Gastrocnemius medialis (tissue), 4 donors: ENCODE measurements around the gene AMACR. TPM values are rescaled to one million over a fixed set of nuclear protein-coding genes. Genes with fewer than 3 reads are reported as not detected.

Experiments
- ATAC-seq, 2 donors: fragments of 150-250 bp; one replicate each; pipeline ENCODE4 v1.9.1; 2016
- DNase-seq, 2 donors: peaks; one replicate each; pipeline ENCODE4 v3.0.0-alpha.2; 2019
- H3K27ac ChIP-seq, 4 donors: fragments of 200-600 bp; sonication (generic); 1 replicate in 1 of 4; 2 replicates in 3 of 4; pipeline ENCODE4 v1.5.1; 2016 to 2018; ENCODE audit warnings: mild to moderate bottlenecking in 2 of 4, moderate library complexity in 1 of 4
- H3K27me3 ChIP-seq, 3 donors: fragments of 200-600 bp; sonication (generic) in 2 of 3; 1 replicate in 1 of 3; 2 replicates in 2 of 3; pipeline versions ENCODE4 v1.5.1 to v1.6.0; 2016 to 2019; ENCODE audit warnings: mild to moderate bottlenecking in 1 of 3, moderate library complexity in 1 of 3
- H3K36me3 ChIP-seq, 2 donors: fragments of 200-600 bp; sonication (generic) in 1 of 2; one replicate each; pipeline ENCODE4 v1.5.1; 2017 to 2018
- H3K4me1 ChIP-seq, 2 donors: fragments of 200-600 bp; sonication (generic) in 1 of 2; one replicate each; pipeline ENCODE4 v1.5.1; 2016 to 2017; ENCODE audit warnings: mild to moderate bottlenecking in 2 of 2
- H3K4me3 ChIP-seq, 4 donors: fragments of 200-600 bp; sonication (generic) in 3 of 4; 1 replicate in 1 of 4; 2 replicates in 3 of 4; pipeline ENCODE4 v1.5.1; 2016 to 2019; ENCODE audit warnings: mild to moderate bottlenecking in 2 of 4
- H3K9me3 ChIP-seq, 3 donors: fragments of 200-600 bp; sonication (generic) in 2 of 3; 1 replicate in 1 of 3; 2 replicates in 2 of 3; pipeline ENCODE4 v1.5.1; 2016 to 2019
- POLR2A ChIP-seq, 2 donors: fragments of 450-650 bp; IDR thresholded peaks; one replicate each; pipeline ENCODE4 v1.6.1; 2017; ENCODE audit warnings: antibody characterized with exemption in 2 of 2, mild to moderate bottlenecking in 2 of 2, moderate library complexity in 2 of 2
- in situ Hi-C, 4 donors: fragments of 200-750 bp; cut with MboI; loops; one replicate each; pipeline versions ENCODE4 v1.15.0 to v1.8.0; 2017; ENCODE audit warnings: low sequenced_read_pairs in 4 of 4
- intact Hi-C: fragments of 100-400 bp; cut with DNase I; formaldehyde crosslinking; loops from one replicate; pipeline ENCODE4 v1.15.1; 2023; ENCODE audit warnings: low total_unique reads
- total RNA-seq, 4 donors: library from RNA; depleted of rRNA; stranded (reverse); fragments of >200 nt; gene quantifications; one replicate each; pipeline versions ENCODE4 v1.1.0 to v1.2.3, GENCODE V29; 2016
- TF ChIP-seq, protein P1 (sequence below), 5 experiments: fragments of 450-650 bp in 3 of 5; fragments of 200-600 bp in 2 of 5; sonication (generic) in 2 of 5; IDR thresholded peaks in 4 of 5; conservative IDR thresholded peaks in 1 of 5; 1 replicate in 4 of 5; 2 replicates in 1 of 5; pipeline ENCODE4 v1.5.1; 2016 to 2019; ENCODE audit warnings: antibody characterized with exemption in 5 of 5, mild to moderate bottlenecking in 3 of 5, moderate library complexity in 3 of 5

AMACR gene
- total RNA-seq, 4 donors from 2014 or later = 2.5 to 15.3 (median 3.1) TPM

DNA sequence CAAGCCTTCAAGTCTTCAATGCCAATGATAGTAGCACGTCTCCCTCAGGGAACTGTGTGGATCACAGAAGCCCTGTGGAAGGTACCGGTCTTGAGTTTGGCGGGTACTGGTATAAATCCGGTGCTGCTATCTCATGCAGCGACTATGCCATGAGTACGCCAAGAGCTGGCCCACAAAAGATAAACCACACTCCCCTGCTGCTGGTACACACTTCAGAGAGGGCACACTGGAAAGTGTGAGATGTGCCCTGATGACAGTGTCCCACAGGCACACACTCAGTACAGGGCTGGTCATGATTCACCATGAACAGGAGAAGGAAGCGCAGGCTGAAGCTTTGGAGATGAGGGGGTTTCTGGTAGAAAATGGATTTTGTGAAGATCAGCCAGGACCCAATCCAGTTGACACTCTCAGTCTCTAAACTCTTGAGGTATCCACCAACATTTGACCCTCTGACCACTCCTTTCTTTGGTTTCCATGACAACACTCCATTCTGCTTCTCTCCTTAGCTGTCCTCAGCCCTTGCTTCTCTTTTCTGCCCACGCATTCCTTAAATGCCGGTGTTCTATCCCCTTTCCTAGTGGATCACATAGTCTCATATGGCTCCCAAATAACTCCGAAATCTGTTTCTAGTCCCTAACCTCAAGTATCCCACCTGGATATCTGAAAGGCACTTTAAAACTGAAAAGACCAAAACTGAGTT is 5.1 kb downstream of the AMACR start:
- no peak for TF ChIP-seq POLR2A (IDR thresholded peaks at IDR 0.05)
- TF ChIP-seq, protein P1, sequence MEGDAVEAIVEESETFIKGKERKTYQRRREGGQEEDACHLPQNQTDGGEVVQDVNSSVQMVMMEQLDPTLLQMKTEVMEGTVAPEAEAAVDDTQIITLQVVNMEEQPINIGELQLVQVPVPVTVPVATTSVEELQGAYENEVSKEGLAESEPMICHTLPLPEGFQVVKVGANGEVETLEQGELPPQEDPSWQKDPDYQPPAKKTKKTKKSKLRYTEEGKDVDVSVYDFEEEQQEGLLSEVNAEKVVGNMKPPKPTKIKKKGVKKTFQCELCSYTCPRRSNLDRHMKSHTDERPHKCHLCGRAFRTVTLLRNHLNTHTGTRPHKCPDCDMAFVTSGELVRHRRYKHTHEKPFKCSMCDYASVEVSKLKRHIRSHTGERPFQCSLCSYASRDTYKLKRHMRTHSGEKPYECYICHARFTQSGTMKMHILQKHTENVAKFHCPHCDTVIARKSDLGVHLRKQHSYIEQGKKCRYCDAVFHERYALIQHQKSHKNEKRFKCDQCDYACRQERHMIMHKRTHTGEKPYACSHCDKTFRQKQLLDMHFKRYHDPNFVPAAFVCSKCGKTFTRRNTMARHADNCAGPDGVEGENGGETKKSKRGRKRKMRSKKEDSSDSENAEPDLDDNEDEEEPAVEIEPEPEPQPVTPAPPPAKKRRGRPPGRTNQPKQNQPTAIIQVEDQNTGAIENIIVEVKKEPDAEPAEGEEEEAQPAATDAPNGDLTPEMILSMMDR (IDR thresholded peaks at IDR 0.05 in 4 of 5, conservative IDR thresholded peaks at IDR 0.05 in 1 of 5) = no peak
- DNase-seq (no peak), ATAC-seq (no peak)
- intact Hi-C loops (no loop called here), in situ Hi-C loops (loop anchor here in 3 of 4 donors (25.0 kb wide), 2 partner anchors 460 to 910 kb away; partner anchors contain the start of genes BRIX1 (in 2 of the 3) and RAD1 (in 2 of the 3))
- peaks cover 0 to 9% of the 10 kb centered on the region in 2 donors for H3K4me1 ChIP-seq
- no peaks in the 10 kb centered on the region for H3K27me3 ChIP-seq
- no peaks in the 10 kb centered on the region for H3K9me3 ChIP-seq
- H3K36me3 ChIP-seq = peaks cover 0 to 23% of the 10 kb centered on the region in 2 donors
- no peak overlapping the region for H3K4me3 ChIP-seq
- no peak overlapping the region for H3K27ac ChIP-seq

DNA sequence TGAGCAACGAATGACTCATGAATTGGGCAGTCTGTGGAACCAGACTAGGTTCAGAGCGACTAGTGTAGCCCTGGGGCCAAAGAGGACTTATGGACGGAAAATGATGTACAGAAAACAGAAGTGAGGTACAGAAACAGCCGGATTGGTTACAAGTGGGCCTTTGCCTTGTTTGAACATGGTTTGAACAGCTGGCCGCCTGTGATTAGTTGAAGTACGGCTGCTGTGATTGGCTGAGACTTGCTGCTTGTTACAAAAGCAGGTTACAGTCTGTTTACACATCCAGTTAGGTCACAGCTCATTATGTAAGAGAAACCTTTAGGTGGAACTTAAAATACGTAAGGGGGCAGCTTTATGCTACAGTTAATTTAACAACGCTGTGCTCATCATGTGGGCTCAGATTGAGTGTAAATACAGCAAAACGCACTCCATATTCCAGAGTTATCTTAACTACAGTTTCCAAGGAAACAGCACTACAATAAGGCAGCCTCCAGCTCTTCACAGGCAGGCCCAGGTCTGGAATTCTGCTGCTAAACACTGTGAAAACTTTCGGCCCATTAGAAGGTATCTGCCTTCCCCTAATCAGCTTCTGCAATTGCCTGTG is 6.5 kb downstream of the AMACR start:
- no peak for DNase-seq
- intact Hi-C loops (no loop called here), in situ Hi-C loops (loop anchor here in 3 of 4 donors (25.0 kb wide), 2 partner anchors 461 to 911 kb away; partner anchors contain the start of genes BRIX1 (in 2 of the 3) and RAD1 (in 2 of the 3))
- Histone ChIP-seq H3K9me3 (no peaks in the 10 kb centered on the region), H3K4me3 (no peak overlapping the region), H3K27ac (no peak overlapping the region), H3K27me3 (no peaks in the 10 kb centered on the region), H3K4me1 (peaks cover 0 to 6% of the 10 kb centered on the region in 2 donors), H3K36me3 (peaks cover 0 to 23% of the 10 kb centered on the region in 2 donors)
- ATAC-seq = no peak
- TF ChIP-seq, protein P1 (IDR thresholded peaks at IDR 0.05 in 4 of 5, conservative IDR thresholded peaks at IDR 0.05 in 1 of 5) = no peak
- TF ChIP-seq POLR2A (IDR thresholded peaks at IDR 0.05) = no peak

DNA sequence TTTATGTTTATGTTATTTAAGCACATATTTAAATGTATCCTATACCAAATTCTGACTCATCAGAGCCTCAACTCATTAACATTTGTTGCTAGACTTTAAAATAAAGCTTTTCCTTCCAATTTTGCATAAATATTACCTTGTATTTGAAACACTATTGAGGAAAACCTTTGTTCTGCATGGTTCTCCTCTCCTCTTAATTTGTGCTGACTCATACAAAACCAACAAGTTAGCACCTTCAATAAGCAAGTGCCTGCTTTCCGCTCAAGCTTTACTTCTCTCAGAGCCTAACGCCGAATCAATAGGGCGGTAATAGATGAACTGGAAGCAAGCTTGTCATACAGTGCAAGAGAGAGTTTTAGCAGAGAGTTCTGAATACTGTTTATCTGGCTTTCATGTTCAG is 7.9 kb downstream of the AMACR start:
- peaks cover 0 to 6% of the 10 kb centered on the region in 2 donors for H3K4me1 ChIP-seq

DNA sequence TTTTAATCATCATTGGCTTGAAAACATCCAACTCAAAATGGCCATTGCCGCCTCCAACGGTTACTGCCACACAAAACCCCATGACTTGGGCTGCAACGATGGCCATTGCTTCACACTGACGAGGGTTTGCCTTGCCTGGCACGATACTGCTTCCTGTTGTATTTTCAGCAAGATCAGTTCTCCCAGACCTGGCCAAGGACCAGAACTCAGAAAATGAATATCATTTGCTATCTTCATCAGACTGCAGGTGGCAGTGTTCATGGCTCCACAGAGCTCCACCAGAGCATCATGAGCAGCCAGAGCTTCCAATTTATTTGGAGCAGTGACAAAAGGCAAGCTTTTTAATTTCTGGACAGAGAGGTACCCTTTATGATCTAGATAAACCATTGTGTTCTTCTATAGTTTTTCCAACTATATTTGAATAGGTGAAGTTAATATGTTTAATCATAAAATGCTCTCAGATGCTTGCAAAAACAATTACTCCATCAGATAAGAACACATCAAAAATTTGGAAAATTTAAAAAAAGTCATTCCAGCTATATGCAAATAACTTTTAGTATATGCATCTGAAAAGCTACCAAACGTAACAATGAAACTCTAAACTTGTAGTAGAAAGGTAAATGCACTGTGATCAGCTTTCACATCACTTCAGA is 10.4 kb downstream of the AMACR start:
- ATAC-seq (peak; percentile 96 to 99), DNase-seq (peak; percentile 55 to 82)
- peak overlapping the region; percentile 21 to 67 (median 30) for H3K27ac ChIP-seq
- no peaks in the 10 kb centered on the region for H3K36me3 ChIP-seq
- no peaks in the 10 kb centered on the region for H3K9me3 ChIP-seq
- in situ Hi-C loops = loop anchor here in 3 of 4 donors (10.0 to 25.0 kb wide), 2 partner anchors 465 to 467 kb away; no protein-coding TSS in a partner anchor
- peaks cover 0 to 6% of the 10 kb centered on the region in 2 donors for H3K4me1 ChIP-seq
- no peaks in the 10 kb centered on the region for H3K27me3 ChIP-seq
- no peak overlapping the region for H3K4me3 ChIP-seq
- intact Hi-C loops = loop anchor here (1.0 to 2.0 kb wide), 2 partner anchors 10 to 469 kb away; no protein-coding TSS in a partner anchor
- TF ChIP-seq, protein P1 (IDR thresholded peaks at IDR 0.05 in 4 of 5, conservative IDR thresholded peaks at IDR 0.05 in 1 of 5) = peak; percentile 36 to 65 (median 50)
- no peak for TF ChIP-seq POLR2A (IDR thresholded peaks at IDR 0.05)

More for the DNA sequence above, 7.9 kb downstream of the AMACR start:
- ATAC-seq (no peak), DNase-seq (no peak)
- Histone ChIP-seq H3K36me3 (peaks cover 0 to 23% of the 10 kb centered on the region in 2 donors), H3K27me3 (no peaks in the 10 kb centered on the region), H3K4me3 (no peak overlapping the region), H3K27ac (no peak overlapping the region), H3K9me3 (no peaks in the 10 kb centered on the region)
- intact Hi-C loops (no loop called here), in situ Hi-C loops (loop anchor here (10.0 to 25.0 kb wide), 3 partner anchors 462 to 912 kb away; partner anchors contain the start of genes BRIX1 (in 2 of the 4) and RAD1 (in 2 of the 4))
- TF ChIP-seq POLR2A (IDR thresholded peaks at IDR 0.05) = no peak
- TF ChIP-seq, protein P1 (IDR thresholded peaks at IDR 0.05 in 4 of 5, conservative IDR thresholded peaks at IDR 0.05 in 1 of 5) = no peak
